IMR-90 (cell line): ENCODE results near the gene RASL11B.

ENCODE experiments used
- BHLHE40 ChIP-seq: fragments of 150-350 bp; IDR thresholded peaks from 2 replicates; pipeline ENCODE4 v1.6.1; 2016; ENCODE audit warnings: mild to moderate bottlenecking, low read depth, low read length
- CEBPB ChIP-seq: IDR thresholded peaks from 2 replicates; pipeline ENCODE4 v1.6.1; 2012; ENCODE audit warnings: low read depth, low read length, improper control_type of control experiment
- FOS ChIP-seq: fragments of 150-350 bp; IDR thresholded peaks from 2 replicates; pipeline ENCODE4 v1.6.1; 2016; ENCODE audit warnings: low read depth, low read length
- NFE2L2 ChIP-seq: fragments of 150-350 bp; IDR thresholded peaks from 2 replicates; pipeline ENCODE4 v1.6.1; 2016; ENCODE audit warnings: low read depth, mild to moderate bottlenecking, low read length
- POLR2A ChIP-seq: IDR thresholded peaks from 2 replicates; pipeline ENCODE4 v1.6.1; 2012; ENCODE audit warnings: mild to moderate bottlenecking, low read depth, low read length
- RAD21 ChIP-seq: IDR thresholded peaks from 2 replicates; pipeline ENCODE4 v1.6.1; 2012; ENCODE audit warnings: low read length, improper control_type of control experiment
- RCOR1 ChIP-seq: IDR thresholded peaks from 2 replicates; pipeline ENCODE4 v1.6.1; 2012; ENCODE audit warnings: mild to moderate bottlenecking, low read length, improper control_type of control experiment; ENCODE audit not compliant: insufficient replicate concordance
- RFX5 ChIP-seq: IDR thresholded peaks from 2 replicates; pipeline ENCODE4 v1.8.0; 2012; ENCODE audit warnings: low read depth, mild to moderate bottlenecking, low read length, moderate library complexity
- SMC3 ChIP-seq: fragments of 150-350 bp; IDR thresholded peaks from 2 replicates; pipeline ENCODE4 v1.6.1; 2016; ENCODE audit warnings: low read depth, mild to moderate bottlenecking, antibody characterized with exemption, low read length, moderate library complexity
- TF ChIP-seq, protein P1 (sequence below): conservative IDR thresholded peaks from 2 replicates; pipeline ENCODE4 v1.5.1; 2012; ENCODE audit warnings: mild to moderate bottlenecking, low read depth, low read length, improper control_type of control experiment
- TF ChIP-seq, protein P2 (sequence below): fragments of 150-350 bp; IDR thresholded peaks from 2 replicates; pipeline ENCODE4 v1.6.1; 2016; ENCODE audit warnings: low read depth, mild to moderate bottlenecking, low read length, moderate library complexity, borderline replicate concordance

- TF ChIP-seq POLR2A (no peak), FOS (no peak), RFX5 (no peak), NFE2L2 (no peak), SMC3 (no peak), CEBPB (no peak), RAD21 (no peak), RCOR1 (no peak), BHLHE40 (no peak)
- TF ChIP-seq, protein P1, sequence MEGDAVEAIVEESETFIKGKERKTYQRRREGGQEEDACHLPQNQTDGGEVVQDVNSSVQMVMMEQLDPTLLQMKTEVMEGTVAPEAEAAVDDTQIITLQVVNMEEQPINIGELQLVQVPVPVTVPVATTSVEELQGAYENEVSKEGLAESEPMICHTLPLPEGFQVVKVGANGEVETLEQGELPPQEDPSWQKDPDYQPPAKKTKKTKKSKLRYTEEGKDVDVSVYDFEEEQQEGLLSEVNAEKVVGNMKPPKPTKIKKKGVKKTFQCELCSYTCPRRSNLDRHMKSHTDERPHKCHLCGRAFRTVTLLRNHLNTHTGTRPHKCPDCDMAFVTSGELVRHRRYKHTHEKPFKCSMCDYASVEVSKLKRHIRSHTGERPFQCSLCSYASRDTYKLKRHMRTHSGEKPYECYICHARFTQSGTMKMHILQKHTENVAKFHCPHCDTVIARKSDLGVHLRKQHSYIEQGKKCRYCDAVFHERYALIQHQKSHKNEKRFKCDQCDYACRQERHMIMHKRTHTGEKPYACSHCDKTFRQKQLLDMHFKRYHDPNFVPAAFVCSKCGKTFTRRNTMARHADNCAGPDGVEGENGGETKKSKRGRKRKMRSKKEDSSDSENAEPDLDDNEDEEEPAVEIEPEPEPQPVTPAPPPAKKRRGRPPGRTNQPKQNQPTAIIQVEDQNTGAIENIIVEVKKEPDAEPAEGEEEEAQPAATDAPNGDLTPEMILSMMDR = no peak
- TF ChIP-seq, protein P2, sequence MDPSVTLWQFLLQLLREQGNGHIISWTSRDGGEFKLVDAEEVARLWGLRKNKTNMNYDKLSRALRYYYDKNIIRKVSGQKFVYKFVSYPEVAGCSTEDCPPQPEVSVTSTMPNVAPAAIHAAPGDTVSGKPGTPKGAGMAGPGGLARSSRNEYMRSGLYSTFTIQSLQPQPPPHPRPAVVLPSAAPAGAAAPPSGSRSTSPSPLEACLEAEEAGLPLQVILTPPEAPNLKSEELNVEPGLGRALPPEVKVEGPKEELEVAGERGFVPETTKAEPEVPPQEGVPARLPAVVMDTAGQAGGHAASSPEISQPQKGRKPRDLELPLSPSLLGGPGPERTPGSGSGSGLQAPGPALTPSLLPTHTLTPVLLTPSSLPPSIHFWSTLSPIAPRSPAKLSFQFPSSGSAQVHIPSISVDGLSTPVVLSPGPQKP = no peak
Observed at GRCh38 chr4:52874948-52875347, 12.8 kb downstream of the RASL11B start.
